ENCODE data around the gene ZFP69. TPM values are rescaled to one million over a fixed set of nuclear protein-coding genes. Genes with fewer than 3 reads are reported as not detected.

ZFP69 gene
- total RNA-seq, 4 donors from 2014 or later: 1.7 to 3.4 (median 2.5) TPM

Other genes starting within 250 kb of the ZFP69 start
- not detected for gene TMCO2, start 229.4 kb upstream of the ZFP69 start, total RNA-seq
- 10 to 100 TPM; 23.5 to 66.7 (median 38.0) TPM for gene ZMPSTE24, start 219.1 kb upstream of the ZFP69 start, total RNA-seq
- gene COL9A2, start 160.0 kb upstream of the ZFP69 start, total RNA-seq: 1 to 10 TPM in 3 of 4 donors, under 1 TPM in 1; 0.65 to 7.8 (median 4.1) TPM
- 100 to 1,000 TPM in 1 of 4 donors, 10 to 100 TPM in 3; 51.0 to 110 (median 72.2) TPM for gene SMAP2, start 103.6 kb upstream of the ZFP69 start, total RNA-seq
- gene ZFP69B, start 26.8 kb upstream of the ZFP69 start, total RNA-seq: 1 to 10 TPM in 2 of 4 donors, under 1 TPM in 2; 0.33 to 1.1 (median 0.70) TPM
- gene EXO5, start 31.5 kb downstream of the ZFP69 start, total RNA-seq: 10 to 100 TPM in 1 of 4 donors, 1 to 10 TPM in 3; 4.0 to 15.1 (median 7.3) TPM
- 1 to 10 TPM; 2.9 to 8.2 (median 5.1) TPM for gene ZNF684, start 54.3 kb downstream of the ZFP69 start, total RNA-seq
- gene RIMS3, start 188.4 kb downstream of the ZFP69 start, total RNA-seq: 1 to 10 TPM in 3 of 4 donors, under 1 TPM in 1; 0.33 to 2.7 (median 2.2) TPM
- gene NFYC, start 214.4 kb downstream of the ZFP69 start, total RNA-seq: 10 to 100 TPM; 30.2 to 45.6 (median 43.2) TPM

Data from subcutaneous adipose tissue (tissue), 4 donors.